Neural progenitor cell (in vitro differentiated cells): Measurements from ENCODE around the gene MESP2. TPM values are rescaled to one million over a fixed set of nuclear protein-coding genes. Genes with fewer than 3 reads are reported as not detected.

Experiments
- DNase-seq: peaks from one replicate; pipeline ENCODE4 v3.0.0-alpha.2; 2016; ENCODE audit warnings: low spot score
- H2AFZ ChIP-seq: fragments of 200-600 bp; sonication (generic); replicated peaks from 2 replicates; pipeline ENCODE4 v1.6.1; 2016; ENCODE audit warnings: antibody characterized with exemption
- H3F3A ChIP-seq: fragments of 200-600 bp; sonication (generic); 2 replicates; pipeline ENCODE4 v1.6.1; 2016; ENCODE audit warnings: antibody characterized with exemption, low read depth
- H3K27ac ChIP-seq: fragments of 200-600 bp; sonication (generic); 2 replicates; pipeline ENCODE4 v1.5.1; 2016; ENCODE audit warnings: mild to moderate bottlenecking
- H3K27me3 ChIP-seq: fragments of 200-600 bp; sonication (generic); 2 replicates; pipeline ENCODE4 v1.6.1; 2016; ENCODE audit warnings: mild to moderate bottlenecking, moderate library complexity
- H3K36me3 ChIP-seq: fragments of 200-600 bp; sonication (generic); 2 replicates; pipeline ENCODE4 v1.5.1; 2016
- H3K4me1 ChIP-seq: fragments of 200-600 bp; sonication (generic); 2 replicates; pipeline ENCODE4 v1.6.1; 2016; ENCODE audit warnings: mixed run types
- H3K4me2 ChIP-seq: fragments of 200-600 bp; sonication (generic); 2 replicates; pipeline ENCODE4 v1.6.1; 2016
- H3K4me3 ChIP-seq: fragments of 200-600 bp; sonication (generic); 2 replicates; pipeline ENCODE4 v1.5.1; 2016
- H3K79me2 ChIP-seq: fragments of 200-600 bp; sonication (generic); 2 replicates; pipeline ENCODE4 v1.6.1; 2016; ENCODE audit warnings: low read depth
- H3K9ac ChIP-seq: fragments of 200-600 bp; sonication (generic); 2 replicates; pipeline ENCODE4 v1.6.1; 2016
- H3K9me3 ChIP-seq: fragments of 200-600 bp; sonication (generic); 2 replicates; pipeline ENCODE4 v1.5.1; 2016; ENCODE audit warnings: low read depth
- H4K20me1 ChIP-seq: fragments of 200-600 bp; sonication (generic); 2 replicates; pipeline ENCODE4 v1.6.1; 2016; ENCODE audit warnings: low read depth
- H3K27ac Mint-ChIP-seq: 3 replicates; pipeline ENCODE4 v1.8.0; 2021; ENCODE audit warnings: mixed read lengths
- H3K27me3 Mint-ChIP-seq: 2 replicates; pipeline ENCODE4 v1.8.0; 2022; ENCODE audit warnings: low read depth, mild to moderate bottlenecking, inconsistent platforms, moderate library complexity, mixed read lengths; ENCODE audit not compliant: insufficient read depth
- H3K36me3 Mint-ChIP-seq: 3 replicates; pipeline ENCODE4 v1.8.0; 2021; ENCODE audit warnings: mixed read lengths
- H3K4me1 Mint-ChIP-seq: 3 replicates; pipeline ENCODE4 v1.8.0; 2021; ENCODE audit warnings: mixed read lengths
- H3K4me3 Mint-ChIP-seq: 3 replicates; pipeline ENCODE4 v1.8.0; 2021; ENCODE audit warnings: mild to moderate bottlenecking, moderate library complexity, mixed read lengths
- H3K9me3 Mint-ChIP-seq: 3 replicates; pipeline ENCODE4 v1.8.0; 2020; ENCODE audit warnings: mixed read lengths
- CTCF ChIP-seq: fragments of 200-600 bp; sonication (generic); IDR thresholded peaks from 2 replicates; pipeline ENCODE4 v1.5.1; 2017; ENCODE audit warnings: antibody characterized with exemption, mild to moderate bottlenecking
- EZH2 ChIP-seq: fragments of 200-600 bp; sonication (generic); IDR thresholded peaks from 2 replicates; pipeline ENCODE4 v1.6.1; 2017; ENCODE audit warnings: antibody characterized with exemption, mild to moderate bottlenecking, moderate library complexity
- EZH2phosphoT487 ChIP-seq: fragments of 200-600 bp; sonication (generic); IDR thresholded peaks from 2 replicates; pipeline ENCODE4 v1.6.1; 2017; ENCODE audit warnings: antibody characterized with exemption
- total RNA-seq: library from RNA; depleted of rRNA; stranded (reverse); fragments of >200 nt; gene quantifications from 2 replicates; pipeline ENCODE4 v1.2.3, GENCODE V29; 2015; ENCODE audit warnings: low replicate concordance

MESP2 gene
- 0.19 TPM in 1 of 2 replicates, not detected in the other for total RNA-seq

- TF ChIP-seq EZH2 = peak; percentile 50
- TF ChIP-seq CTCF = peak; percentile 61
- peak; percentile 54 for TF ChIP-seq EZH2phosphoT487
- Histone ChIP-seq H3K4me1 (no peaks in the 10 kb centered on the region), H4K20me1 (no peaks in the 10 kb centered on the region), H3K27me3 (peaks cover 48% of the 10 kb centered on the region), H3K79me2 (no peaks in the 10 kb centered on the region), H3K4me2 (peak within 1 kb of the TSS; percentile 73), H3K9ac (no peak within 1 kb of the TSS), H3K36me3 (no peaks in the 10 kb centered on the region), H3F3A (no peaks in the 10 kb centered on the region), H3K27ac (no peak within 1 kb of the TSS), H3K9me3 (no peaks in the 10 kb centered on the region), H3K4me3 (peak within 1 kb of the TSS; percentile 28), H2AFZ (peak within 1 kb of the TSS; percentile 98)
- Mint-ChIP-seq H3K9me3 (no peaks in the 10 kb centered on the region), H3K27ac (no peak within 1 kb of the TSS), H3K36me3 (no peaks in the 10 kb centered on the region), H3K27me3 (peaks cover 10% of the 10 kb centered on the region), H3K4me3 (peak within 1 kb of the TSS; percentile 43), H3K4me1 (peaks cover 7% of the 10 kb centered on the region)
- peak; percentile 96 for DNase-seq
Measured at GRCh38 chr15:89776274-89777072, at the start of gene MESP2. MESP2 (plus strand) TSS chr15:89776332; CDS start chr15:89776358, 26 bp downstream.

- peaks cover 3% of the 10 kb centered on the region for H3K9me3 Mint-ChIP-seq
- peaks cover 13% of the 10 kb centered on the region for H3K27me3 Mint-ChIP-seq
- no peak overlapping the region for H3K4me2 ChIP-seq
- H2AFZ ChIP-seq = no peak overlapping the region
- no peak overlapping the region for H3K4me3 ChIP-seq
- H3K36me3 ChIP-seq = no peaks in the 10 kb centered on the region
- no peaks in the 10 kb centered on the region for H3K4me1 ChIP-seq
- H4K20me1 ChIP-seq = no peaks in the 10 kb centered on the region
- no peak overlapping the region for H3K27ac Mint-ChIP-seq
- H3F3A ChIP-seq = no peaks in the 10 kb centered on the region
- H3K79me2 ChIP-seq = no peaks in the 10 kb centered on the region
- no peak for DNase-seq
- H3K9me3 ChIP-seq = no peaks in the 10 kb centered on the region
- no peak for TF ChIP-seq EZH2phosphoT487
- TF ChIP-seq CTCF = no peak
- TF ChIP-seq EZH2 = no peak
- H3K27ac ChIP-seq = no peak overlapping the region
- no peaks in the 10 kb centered on the region for H3K36me3 Mint-ChIP-seq
- no peaks in the 10 kb centered on the region for H3K27me3 ChIP-seq
- no peak overlapping the region for H3K9ac ChIP-seq
- H3K4me1 Mint-ChIP-seq = no peaks in the 10 kb centered on the region
- H3K4me3 Mint-ChIP-seq = no peak overlapping the region
Measured at GRCh38 chr15:89728254-89728653, 47.9 kb upstream of the MESP2 start.

- Histone ChIP-seq H3K79me2 (no peaks in the 10 kb centered on the region), H3F3A (no peaks in the 10 kb centered on the region), H2AFZ (no peak overlapping the region), H3K27ac (no peak overlapping the region), H3K9ac (no peak overlapping the region), H4K20me1 (no peaks in the 10 kb centered on the region), H3K4me3 (no peak overlapping the region), H3K4me2 (no peak overlapping the region), H3K27me3 (no peaks in the 10 kb centered on the region), H3K4me1 (no peaks in the 10 kb centered on the region), H3K9me3 (no peaks in the 10 kb centered on the region), H3K36me3 (no peaks in the 10 kb centered on the region)
- DNase-seq = no peak
- Mint-ChIP-seq H3K4me3 (no peak overlapping the region), H3K9me3 (no peaks in the 10 kb centered on the region), H3K27me3 (peaks cover 14% of the 10 kb centered on the region), H3K4me1 (peaks cover under 1% of the 10 kb centered on the region), H3K27ac (no peak overlapping the region), H3K36me3 (no peaks in the 10 kb centered on the region)
- no peak for TF ChIP-seq EZH2phosphoT487
- TF ChIP-seq EZH2 = no peak
- TF ChIP-seq CTCF = no peak
Measured at GRCh38 chr15:89731275-89731674, 44.9 kb upstream of the MESP2 start.
